Ishikawa (cell line): ENCODE results near the gene SLC26A6.
A peak's percentile ranks its signal among the peaks of the same experiment; 100 is the strongest.

Experiments used
- CEBPB ChIP-seq: IDR thresholded peaks from 2 replicates; pipeline ENCODE4 v1.6.1; 2012
- CREB1 ChIP-seq: IDR thresholded peaks from 2 replicates; pipeline ENCODE4 v1.6.1; 2012; ENCODE audit warnings: low read depth
- EGR1 ChIP-seq: IDR thresholded peaks from 2 replicates; pipeline ENCODE4 v1.6.1; 2012
- EP300 ChIP-seq: IDR thresholded peaks from 2 replicates; pipeline ENCODE4 v1.6.1; 2012; ENCODE audit warnings: borderline replicate concordance
- FOXM1 ChIP-seq: IDR thresholded peaks from 2 replicates; pipeline ENCODE4 v1.6.1; 2012; ENCODE audit warnings: low read depth, borderline replicate concordance
- NFIC ChIP-seq: IDR thresholded peaks from 2 replicates; pipeline ENCODE4 v1.6.1; 2012
- RAD21 ChIP-seq: IDR thresholded peaks from 2 replicates; pipeline ENCODE4 v1.6.1; 2012; ENCODE audit warnings: low read depth
- TAF1 ChIP-seq: IDR thresholded peaks from 2 replicates; pipeline ENCODE4 v1.6.1; 2012; ENCODE audit warnings: low read depth, mild to moderate bottlenecking
- TCF12 ChIP-seq: IDR thresholded peaks from 2 replicates; pipeline ENCODE4 v1.6.1; 2012; ENCODE audit warnings: low read depth
- TEAD4 ChIP-seq: IDR thresholded peaks from 2 replicates; pipeline ENCODE4 v1.6.1; 2012
- YY1 ChIP-seq: IDR thresholded peaks from 2 replicates; pipeline ENCODE4 v1.6.1; 2012; ENCODE audit warnings: low read depth
- ZBTB7A ChIP-seq: IDR thresholded peaks from 2 replicates; pipeline ENCODE4 v1.6.1; 2012; ENCODE audit warnings: low read depth
- TF ChIP-seq, protein P1 (sequence below): IDR thresholded peaks from 2 replicates; pipeline ENCODE4 v1.6.1; 2012
- TF ChIP-seq, protein P2 (sequence below): IDR thresholded peaks from 2 replicates; pipeline ENCODE4 v1.6.1; 2012; ENCODE audit warnings: low read depth, mild to moderate bottlenecking
- TF ChIP-seq, protein P3 (sequence below): IDR thresholded peaks from 2 replicates; pipeline ENCODE4 v1.6.1; 2012

The SLC26A6 gene

DNA sequence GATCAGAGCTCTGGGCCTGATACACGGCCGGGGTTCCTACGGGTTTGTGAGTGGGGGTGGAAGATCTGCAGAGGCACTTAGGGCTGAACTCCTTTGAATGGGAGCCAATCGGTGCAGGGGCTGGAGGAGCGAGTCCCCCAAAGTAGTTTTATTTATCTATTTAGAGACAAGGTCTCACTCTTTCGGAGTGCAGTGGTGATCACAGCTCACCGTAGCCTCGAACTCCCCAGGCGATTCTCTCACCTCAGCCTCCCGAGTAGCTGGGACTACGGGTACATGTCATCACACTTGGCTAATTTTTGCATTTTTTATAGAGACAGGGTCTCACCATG is 29.0 kb upstream of the SLC26A6 start:
- TF ChIP-seq RAD21: no peak
- no peak for TF ChIP-seq NFIC
- TF ChIP-seq, protein P1, sequence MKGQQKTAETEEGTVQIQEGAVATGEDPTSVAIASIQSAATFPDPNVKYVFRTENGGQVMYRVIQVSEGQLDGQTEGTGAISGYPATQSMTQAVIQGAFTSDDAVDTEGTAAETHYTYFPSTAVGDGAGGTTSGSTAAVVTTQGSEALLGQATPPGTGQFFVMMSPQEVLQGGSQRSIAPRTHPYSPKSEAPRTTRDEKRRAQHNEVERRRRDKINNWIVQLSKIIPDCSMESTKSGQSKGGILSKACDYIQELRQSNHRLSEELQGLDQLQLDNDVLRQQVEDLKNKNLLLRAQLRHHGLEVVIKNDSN: no peak
- no peak for TF ChIP-seq FOXM1
- no peak for TF ChIP-seq CEBPB
- TF ChIP-seq, protein P2, sequence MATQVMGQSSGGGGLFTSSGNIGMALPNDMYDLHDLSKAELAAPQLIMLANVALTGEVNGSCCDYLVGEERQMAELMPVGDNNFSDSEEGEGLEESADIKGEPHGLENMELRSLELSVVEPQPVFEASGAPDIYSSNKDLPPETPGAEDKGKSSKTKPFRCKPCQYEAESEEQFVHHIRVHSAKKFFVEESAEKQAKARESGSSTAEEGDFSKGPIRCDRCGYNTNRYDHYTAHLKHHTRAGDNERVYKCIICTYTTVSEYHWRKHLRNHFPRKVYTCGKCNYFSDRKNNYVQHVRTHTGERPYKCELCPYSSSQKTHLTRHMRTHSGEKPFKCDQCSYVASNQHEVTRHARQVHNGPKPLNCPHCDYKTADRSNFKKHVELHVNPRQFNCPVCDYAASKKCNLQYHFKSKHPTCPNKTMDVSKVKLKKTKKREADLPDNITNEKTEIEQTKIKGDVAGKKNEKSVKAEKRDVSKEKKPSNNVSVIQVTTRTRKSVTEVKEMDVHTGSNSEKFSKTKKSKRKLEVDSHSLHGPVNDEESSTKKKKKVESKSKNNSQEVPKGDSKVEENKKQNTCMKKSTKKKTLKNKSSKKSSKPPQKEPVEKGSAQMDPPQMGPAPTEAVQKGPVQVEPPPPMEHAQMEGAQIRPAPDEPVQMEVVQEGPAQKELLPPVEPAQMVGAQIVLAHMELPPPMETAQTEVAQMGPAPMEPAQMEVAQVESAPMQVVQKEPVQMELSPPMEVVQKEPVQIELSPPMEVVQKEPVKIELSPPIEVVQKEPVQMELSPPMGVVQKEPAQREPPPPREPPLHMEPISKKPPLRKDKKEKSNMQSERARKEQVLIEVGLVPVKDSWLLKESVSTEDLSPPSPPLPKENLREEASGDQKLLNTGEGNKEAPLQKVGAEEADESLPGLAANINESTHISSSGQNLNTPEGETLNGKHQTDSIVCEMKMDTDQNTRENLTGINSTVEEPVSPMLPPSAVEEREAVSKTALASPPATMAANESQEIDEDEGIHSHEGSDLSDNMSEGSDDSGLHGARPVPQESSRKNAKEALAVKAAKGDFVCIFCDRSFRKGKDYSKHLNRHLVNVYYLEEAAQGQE: no peak
- TF ChIP-seq EP300: no peak
- no peak for TF ChIP-seq TCF12
- no peak for TF ChIP-seq ZBTB7A
- no peak for TF ChIP-seq TAF1
- no peak for TF ChIP-seq TEAD4
- TF ChIP-seq, protein P3, sequence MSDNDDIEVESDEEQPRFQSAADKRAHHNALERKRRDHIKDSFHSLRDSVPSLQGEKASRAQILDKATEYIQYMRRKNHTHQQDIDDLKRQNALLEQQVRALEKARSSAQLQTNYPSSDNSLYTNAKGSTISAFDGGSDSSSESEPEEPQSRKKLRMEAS: no peak
- TF ChIP-seq YY1: no peak
- TF ChIP-seq EGR1: no peak
- TF ChIP-seq CREB1: no peak

DNA sequence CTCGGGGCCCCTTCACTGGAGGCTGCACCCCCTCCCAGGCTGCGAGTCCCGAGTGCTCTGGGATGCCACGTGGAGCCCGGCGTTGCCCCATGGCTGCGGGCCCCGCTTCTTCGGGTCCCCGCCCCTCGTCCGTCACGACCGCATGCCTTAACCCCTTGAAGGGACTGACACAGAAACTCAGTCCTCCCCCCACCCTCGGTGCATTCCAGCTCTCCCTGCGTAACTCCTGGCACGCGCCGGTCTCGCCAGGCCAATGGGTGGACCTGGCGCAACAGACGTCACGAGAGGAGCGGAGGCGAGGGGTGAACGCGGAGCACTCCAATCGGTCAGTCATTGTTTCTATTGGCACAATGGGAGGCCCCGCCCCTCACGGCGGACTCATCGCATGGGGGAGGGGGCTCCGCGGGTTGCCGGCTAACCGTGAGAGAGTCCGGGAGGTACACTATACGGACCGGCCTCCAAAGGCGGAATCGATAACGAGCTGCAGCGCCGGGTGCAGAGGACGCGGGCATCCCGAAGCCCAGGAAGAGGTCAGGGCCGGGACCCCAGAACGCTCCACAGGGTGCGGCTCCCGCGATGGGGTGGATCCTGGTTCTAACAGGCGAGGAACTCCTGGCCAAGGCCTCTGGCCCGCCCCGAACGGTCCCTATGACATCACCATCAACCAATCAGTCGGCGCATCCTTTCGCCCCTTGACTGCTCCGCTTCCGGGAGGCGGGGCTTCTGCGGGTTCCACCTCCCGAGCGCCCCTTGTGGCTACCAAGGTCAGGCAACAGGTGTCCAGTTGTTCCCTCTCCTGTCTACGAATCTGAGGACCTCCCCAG is 28.4 kb upstream of the SLC26A6 start:
- TF ChIP-seq RAD21 (peak; percentile 7; the same call in 1 of the 2 replicates), YY1 (peak; percentile 56; the same call in 1 of the 2 replicates), CREB1 (peak; percentile 70), TCF12 (peak; percentile 58), FOXM1 (no peak), TAF1 (peak; percentile 47), EGR1 (no peak), ZBTB7A (0 out of 2 replicates have a peak, but pooled peaks have one; percentile 63), TEAD4 (peak; percentile 97), CEBPB (no peak; the same call in 1 of the 2 replicates), EP300 (no peak), NFIC (peak; percentile 53)
- TF ChIP-seq, protein P3: peak; percentile 99
- TF ChIP-seq, protein P2: no peak; the same call in none of the 2 replicates
- TF ChIP-seq, protein P1: peak; percentile 69

DNA sequence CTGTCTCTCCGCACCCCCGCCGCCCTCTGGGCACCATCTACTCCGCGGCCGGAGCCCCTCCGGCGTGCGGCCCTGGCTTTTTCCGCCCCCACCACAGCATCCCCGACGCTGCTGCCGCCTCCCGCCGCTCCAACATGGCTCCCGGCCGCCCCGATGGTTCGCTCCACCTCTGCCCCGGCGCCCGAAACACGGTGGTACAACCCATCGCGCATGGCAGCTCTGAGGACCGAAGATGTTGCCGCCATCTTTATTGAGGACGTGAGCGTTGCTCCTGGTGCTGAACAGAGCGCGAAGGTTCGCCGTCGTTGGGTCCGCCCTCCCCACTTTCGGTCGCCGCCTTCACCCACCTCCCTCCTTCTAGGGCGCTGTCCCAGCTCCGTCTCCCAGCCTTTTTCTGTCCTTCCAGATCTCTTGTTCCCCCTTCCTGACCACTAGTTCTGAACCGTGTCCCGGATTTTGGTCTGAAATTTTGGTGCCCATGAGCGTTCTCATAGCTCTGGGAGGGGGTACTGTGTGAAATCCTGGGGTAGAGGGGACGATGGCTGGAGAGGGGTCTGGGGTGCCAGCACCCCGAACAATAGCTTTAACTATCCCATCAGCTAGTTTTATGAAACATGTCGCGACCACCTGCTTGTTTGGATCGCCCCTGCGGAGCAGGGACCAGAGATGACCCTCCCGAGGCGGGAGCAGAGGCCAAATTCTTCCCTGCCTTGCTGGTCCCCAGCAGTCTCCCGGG is 27.7 kb upstream of the SLC26A6 start, which contains the start of gene CELSR3:
Gene CELSR3, minus strand, starts transcription at position 134 of the 736 bp plus-strand sequence. CDS start 252 bp downstream, outside the sequence.
- no peak for TF ChIP-seq CEBPB
- TF ChIP-seq, protein P2: peak; percentile 59
- TF ChIP-seq, protein P1: no peak
- peak; percentile 96 for TF ChIP-seq YY1
- TF ChIP-seq TEAD4: no peak
- TF ChIP-seq, protein P3: peak; percentile 67; the same call in 1 of the 2 replicates
- no peak for TF ChIP-seq CREB1
- 0 out of 2 replicates have a peak, but pooled peaks have one; percentile 6 for TF ChIP-seq EP300
- TF ChIP-seq NFIC: no peak
- peak; percentile 53; the same call in 1 of the 2 replicates for TF ChIP-seq TAF1
- TF ChIP-seq EGR1: no peak
- TF ChIP-seq ZBTB7A: no peak
- no peak for TF ChIP-seq RAD21
- no peak for TF ChIP-seq FOXM1
- no peak for TF ChIP-seq TCF12
